Activated naive CD8-positive, alpha-beta T cell (primary cell): Measurements from ENCODE around the gene AKAP6.

Source experiments
- H3K27ac Mint-ChIP-seq: one replicate; pipeline ENCODE4 v1.8.0; 2021; ENCODE audit warnings: mixed read lengths
- H3K27me3 Mint-ChIP-seq: one replicate; pipeline ENCODE4 v1.8.0; 2021; ENCODE audit warnings: mixed read lengths
- H3K36me3 Mint-ChIP-seq: one replicate; pipeline ENCODE4 v1.8.0; 2021; ENCODE audit warnings: mixed read lengths
- H3K4me1 Mint-ChIP-seq: one replicate; pipeline ENCODE4 v1.8.0; 2021; ENCODE audit warnings: low read depth, mixed read lengths
- H3K4me3 Mint-ChIP-seq: one replicate; pipeline ENCODE4 v1.8.0; 2021; ENCODE audit warnings: mild to moderate bottlenecking, mixed read lengths
- H3K9me3 Mint-ChIP-seq: one replicate; pipeline ENCODE4 v1.8.0; 2021; ENCODE audit warnings: low read depth, mixed read lengths

AKAP6 gene

DNA sequence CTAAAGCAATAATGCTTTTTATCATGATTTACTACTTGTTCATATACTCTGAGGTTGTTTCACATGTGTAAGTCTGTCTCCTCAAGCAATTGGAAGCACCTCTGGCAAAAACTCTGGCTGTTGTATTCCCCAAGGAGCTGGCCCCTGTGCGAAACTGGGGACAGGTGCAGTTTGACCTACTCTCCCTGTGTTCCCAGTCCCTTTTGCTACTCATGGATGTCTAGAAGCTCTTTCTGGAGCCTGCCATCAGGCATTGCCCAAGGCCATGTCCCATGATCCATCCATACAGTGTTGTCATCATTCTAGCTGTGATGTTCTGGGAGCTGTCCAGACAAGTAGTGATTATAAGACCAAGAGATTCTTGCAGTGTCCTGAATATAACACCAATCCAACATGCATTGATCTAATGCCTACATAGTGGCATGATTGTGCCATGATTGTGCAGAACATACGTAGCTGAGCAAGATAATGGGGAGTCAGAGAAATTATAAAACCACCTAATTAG, 14.9 kb downstream of the AKAP6 start:
- no peaks in the 10 kb centered on the region for H3K4me1 Mint-ChIP-seq
- H3K27ac Mint-ChIP-seq: no peak overlapping the region
- no peaks in the 10 kb centered on the region for H3K9me3 Mint-ChIP-seq
- H3K36me3 Mint-ChIP-seq: peaks cover 5% of the 10 kb centered on the region
- H3K4me3 Mint-ChIP-seq: no peak overlapping the region
- no peaks in the 10 kb centered on the region for H3K27me3 Mint-ChIP-seq

DNA sequence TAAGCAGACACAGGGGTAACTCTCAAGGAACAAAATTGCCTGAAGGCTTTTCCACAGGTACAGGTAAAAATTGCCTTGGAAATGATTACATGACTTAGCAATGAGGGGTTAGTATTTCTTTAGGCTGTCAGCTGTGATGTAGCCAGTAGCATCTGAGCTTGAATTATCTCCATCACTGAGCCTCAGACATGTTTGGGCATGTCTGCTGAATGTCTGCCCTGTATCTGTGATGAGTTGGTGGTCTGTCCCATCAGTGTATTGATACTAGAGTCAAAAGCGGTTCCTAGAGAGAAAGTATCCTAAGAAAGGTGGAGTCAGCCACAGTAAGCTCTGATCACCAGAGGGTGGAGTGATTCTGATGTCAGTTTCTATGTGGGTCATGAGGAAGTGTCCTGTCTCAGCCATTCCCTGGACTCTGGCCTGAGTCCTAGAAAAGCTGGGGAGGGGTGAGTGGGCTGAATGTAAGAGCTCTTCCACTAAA, 16.3 kb downstream of the AKAP6 start:
- no peak overlapping the region for H3K4me3 Mint-ChIP-seq
- H3K36me3 Mint-ChIP-seq: peaks cover 5% of the 10 kb centered on the region
- H3K4me1 Mint-ChIP-seq: no peaks in the 10 kb centered on the region
- no peak overlapping the region for H3K27ac Mint-ChIP-seq
- no peaks in the 10 kb centered on the region for H3K27me3 Mint-ChIP-seq
- H3K9me3 Mint-ChIP-seq: no peaks in the 10 kb centered on the region

DNA sequence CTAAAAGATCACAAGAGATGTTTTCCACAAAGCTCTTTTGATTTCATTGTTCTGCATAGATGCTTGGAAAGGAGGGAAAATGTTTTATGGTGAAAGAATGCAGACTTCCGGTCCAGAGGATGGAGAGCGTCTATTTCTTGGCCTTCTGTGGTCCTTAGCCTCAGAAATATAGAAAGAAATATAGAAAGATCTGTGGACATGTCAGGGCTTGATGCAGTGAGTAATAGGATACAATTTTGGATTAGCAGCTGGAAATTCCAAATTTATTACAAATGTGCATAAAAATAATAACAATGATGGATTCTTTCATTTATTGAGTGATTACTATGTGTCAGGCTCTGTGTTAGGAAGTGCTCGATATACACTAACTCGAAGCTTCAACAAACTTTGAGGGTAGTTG, 20.2 kb downstream of the AKAP6 start:
- Mint-ChIP-seq H3K36me3 (no peaks in the 10 kb centered on the region), H3K27me3 (no peaks in the 10 kb centered on the region), H3K4me3 (no peak overlapping the region)

DNA sequence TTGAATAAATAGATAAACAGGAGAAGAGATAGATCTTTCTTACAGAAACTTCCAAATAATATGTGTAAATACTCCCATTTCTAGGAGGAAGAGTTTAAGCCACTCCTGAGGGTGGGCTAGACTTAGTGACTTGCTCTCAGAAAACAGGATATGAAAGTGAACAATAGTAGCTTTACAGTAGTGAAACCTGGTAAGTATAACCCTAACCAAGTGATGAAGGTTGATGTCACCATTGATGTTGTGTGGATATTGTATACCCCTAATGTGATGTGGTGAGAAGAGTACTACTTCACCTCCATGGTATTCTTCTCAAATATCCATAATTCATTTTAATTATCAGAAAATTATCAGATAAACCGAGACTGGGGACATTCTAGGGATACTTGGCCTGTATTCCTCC, 20.9 kb downstream of the AKAP6 start:
- Mint-ChIP-seq H3K4me3 (no peak overlapping the region), H3K9me3 (no peaks in the 10 kb centered on the region), H3K4me1 (no peaks in the 10 kb centered on the region), H3K27me3 (no peaks in the 10 kb centered on the region), H3K27ac (no peak overlapping the region), H3K36me3 (no peaks in the 10 kb centered on the region)

More for the DNA sequence above, 20.2 kb downstream of the AKAP6 start:
- no peak overlapping the region for H3K27ac Mint-ChIP-seq
- H3K9me3 Mint-ChIP-seq: no peaks in the 10 kb centered on the region
- no peaks in the 10 kb centered on the region for H3K4me1 Mint-ChIP-seq

DNA sequence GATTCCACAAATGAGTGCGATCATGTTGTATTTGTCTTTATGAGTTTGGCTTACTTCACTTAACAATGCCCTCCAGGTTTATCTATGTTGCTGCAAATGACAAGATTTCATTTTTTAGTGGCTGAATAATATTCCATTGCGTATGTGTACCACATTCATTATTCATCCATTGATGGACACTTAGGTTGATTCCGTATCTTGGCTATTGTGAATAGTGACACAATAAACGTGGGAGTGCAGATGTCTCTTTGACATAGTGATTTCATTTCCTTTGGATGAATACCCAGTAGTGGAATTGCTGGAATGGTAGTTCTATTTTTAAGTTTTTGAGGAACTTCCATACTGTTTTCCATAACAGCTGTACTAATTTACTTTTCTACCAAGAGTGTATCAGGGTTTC, 23.5 kb downstream of the AKAP6 start:
- Mint-ChIP-seq H3K9me3 (no peaks in the 10 kb centered on the region), H3K27me3 (no peaks in the 10 kb centered on the region), H3K36me3 (no peaks in the 10 kb centered on the region), H3K4me1 (no peaks in the 10 kb centered on the region), H3K27ac (no peak overlapping the region), H3K4me3 (no peak overlapping the region)

DNA sequence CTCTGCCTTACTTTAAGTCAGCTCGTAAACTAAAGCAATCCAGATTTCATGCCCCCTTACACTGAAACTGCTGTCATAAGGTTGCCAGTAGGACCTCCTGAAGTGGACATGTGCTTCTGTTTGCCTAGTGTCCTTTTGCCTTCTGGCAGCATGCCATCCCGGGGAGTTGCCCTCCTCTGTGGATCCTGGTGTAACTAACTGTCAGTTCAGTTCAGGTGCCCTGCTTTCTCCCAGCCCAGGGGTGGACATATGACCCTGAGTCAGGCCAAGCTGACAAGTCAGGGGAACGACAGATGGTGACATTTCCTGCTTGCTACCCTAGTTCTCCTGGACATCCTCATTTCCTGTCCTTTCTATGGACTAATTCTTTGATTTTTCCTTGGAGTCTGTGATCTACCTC, 25.6 kb downstream of the AKAP6 start:
- Mint-ChIP-seq H3K36me3 (no peaks in the 10 kb centered on the region), H3K27me3 (no peaks in the 10 kb centered on the region), H3K27ac (no peak overlapping the region), H3K4me3 (no peak overlapping the region), H3K9me3 (no peaks in the 10 kb centered on the region), H3K4me1 (no peaks in the 10 kb centered on the region)

DNA sequence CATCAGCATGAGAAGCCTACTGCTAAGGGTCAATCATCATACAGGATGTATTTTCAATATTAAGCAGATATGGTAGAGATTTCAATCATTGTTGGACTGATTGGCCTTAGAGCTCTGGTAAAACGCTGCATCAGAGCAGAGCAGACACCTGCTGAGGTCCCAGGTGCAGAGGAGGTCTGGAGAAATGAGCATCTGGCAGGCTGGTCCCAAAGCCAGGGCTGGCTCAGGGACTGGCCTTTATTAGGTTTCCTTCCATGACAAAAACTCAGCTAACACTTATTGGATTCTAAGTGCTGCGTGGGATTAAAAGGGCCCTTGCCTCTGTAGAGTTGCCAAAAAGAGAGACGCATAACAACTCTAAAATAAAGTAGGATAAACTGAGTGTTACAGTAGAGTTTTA, 29.7 kb downstream of the AKAP6 start:
- Mint-ChIP-seq H3K9me3 (no peaks in the 10 kb centered on the region), H3K36me3 (no peaks in the 10 kb centered on the region), H3K4me1 (no peaks in the 10 kb centered on the region), H3K4me3 (no peak overlapping the region), H3K27me3 (no peaks in the 10 kb centered on the region), H3K27ac (no peak overlapping the region)

DNA sequence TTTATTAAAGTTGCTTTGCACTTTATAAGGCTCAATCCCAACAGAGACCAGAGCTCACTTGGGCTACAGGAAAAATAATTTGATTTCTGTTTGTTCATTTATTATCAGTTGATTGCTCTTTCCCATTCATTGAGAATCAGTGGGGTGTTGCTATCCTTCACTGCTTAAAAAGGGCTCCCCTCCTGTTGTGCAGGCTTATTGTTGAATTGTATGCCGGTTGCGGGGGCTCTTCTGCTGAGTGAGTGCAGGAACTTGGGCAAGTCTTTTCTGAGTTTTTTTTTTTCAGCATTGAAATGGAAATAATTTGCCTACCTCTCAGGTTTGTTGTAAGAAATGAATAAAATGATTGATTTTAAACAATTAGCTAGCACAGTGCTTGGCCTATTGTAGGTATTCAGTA, 32.6 kb downstream of the AKAP6 start:
- Mint-ChIP-seq H3K4me3 (no peak overlapping the region), H3K9me3 (no peaks in the 10 kb centered on the region), H3K27me3 (no peaks in the 10 kb centered on the region), H3K36me3 (no peaks in the 10 kb centered on the region), H3K27ac (no peak overlapping the region), H3K4me1 (no peaks in the 10 kb centered on the region)

DNA sequence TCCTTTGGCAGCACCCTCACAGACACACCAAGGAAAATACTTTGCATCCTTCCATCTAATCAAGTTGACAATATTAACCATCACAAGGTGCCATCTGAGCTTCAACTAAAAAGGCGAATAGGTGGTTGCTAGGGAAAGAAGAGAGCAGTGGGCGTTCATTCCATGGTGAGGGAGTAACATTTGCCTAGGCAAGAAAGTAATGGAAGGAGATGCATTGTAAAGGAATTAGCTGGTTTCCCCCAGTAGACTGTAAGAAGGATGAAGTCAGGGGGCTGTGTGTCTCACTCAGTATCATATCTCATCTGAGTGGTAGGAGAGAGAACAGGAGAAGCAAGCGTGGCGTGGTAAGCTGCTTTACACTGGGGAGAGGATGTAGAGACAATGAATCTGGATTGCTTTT, 34.7 kb downstream of the AKAP6 start:
- Mint-ChIP-seq H3K36me3 (no peaks in the 10 kb centered on the region), H3K9me3 (no peaks in the 10 kb centered on the region), H3K4me1 (no peaks in the 10 kb centered on the region), H3K4me3 (no peak overlapping the region), H3K27ac (no peak overlapping the region), H3K27me3 (no peaks in the 10 kb centered on the region)

DNA sequence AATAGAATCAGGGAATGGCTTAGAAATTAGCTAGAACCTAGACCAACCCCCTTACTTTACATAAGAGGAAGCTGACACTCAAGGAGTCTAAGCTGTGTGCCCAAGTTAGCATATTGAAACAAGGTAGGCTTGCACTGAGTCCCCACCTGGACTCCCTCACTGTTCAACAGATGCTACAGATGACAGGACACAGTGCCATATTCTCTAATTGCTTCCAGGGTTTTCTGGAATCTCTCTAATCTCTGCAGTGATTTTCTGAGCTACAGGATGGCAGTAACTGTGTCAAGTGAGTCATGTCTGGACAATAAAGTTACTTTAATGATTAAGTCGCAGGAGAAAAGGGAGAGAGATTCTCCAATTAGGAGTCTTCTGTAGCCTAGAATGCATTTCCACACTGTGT, 35.8 kb downstream of the AKAP6 start:
- Mint-ChIP-seq H3K9me3 (no peaks in the 10 kb centered on the region), H3K4me1 (no peaks in the 10 kb centered on the region), H3K27ac (no peak overlapping the region)

DNA sequence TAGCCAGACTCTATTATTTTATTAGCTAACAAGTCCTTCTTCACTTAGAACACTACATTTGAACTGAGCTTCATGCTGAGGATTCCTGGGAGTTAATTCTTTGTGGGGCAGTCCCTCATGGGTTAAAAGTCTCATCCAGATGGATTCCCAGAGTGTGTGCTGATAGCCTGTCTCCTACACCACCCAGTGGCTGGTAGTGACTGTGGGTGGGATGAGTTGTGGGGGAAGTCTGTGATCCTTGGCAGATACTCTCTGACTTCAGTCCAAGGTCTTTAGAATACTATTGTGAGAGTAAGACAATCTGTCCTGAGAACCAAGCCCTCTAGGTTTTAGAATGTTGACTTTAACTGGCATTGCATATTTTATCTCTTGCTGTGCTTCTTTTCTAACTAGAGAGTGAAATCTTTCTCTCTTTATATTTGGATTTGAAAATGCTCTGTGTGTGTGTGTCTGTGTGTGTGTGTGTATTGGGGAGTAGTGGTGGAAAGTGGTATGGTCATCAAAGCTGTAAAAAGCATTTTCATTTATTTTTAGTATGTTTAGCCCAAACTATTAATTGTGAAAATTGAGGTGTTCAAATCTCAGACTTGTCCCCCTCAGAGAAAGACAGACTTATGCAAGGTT, 37.3 kb downstream of the AKAP6 start:
- Mint-ChIP-seq H3K4me3 (no peak overlapping the region), H3K27me3 (no peaks in the 10 kb centered on the region), H3K4me1 (no peaks in the 10 kb centered on the region), H3K9me3 (no peaks in the 10 kb centered on the region), H3K27ac (no peak overlapping the region), H3K36me3 (no peaks in the 10 kb centered on the region)

More for the DNA sequence above, 35.8 kb downstream of the AKAP6 start:
- Mint-ChIP-seq H3K27me3 (no peaks in the 10 kb centered on the region), H3K36me3 (no peaks in the 10 kb centered on the region), H3K4me3 (no peak overlapping the region)

DNA sequence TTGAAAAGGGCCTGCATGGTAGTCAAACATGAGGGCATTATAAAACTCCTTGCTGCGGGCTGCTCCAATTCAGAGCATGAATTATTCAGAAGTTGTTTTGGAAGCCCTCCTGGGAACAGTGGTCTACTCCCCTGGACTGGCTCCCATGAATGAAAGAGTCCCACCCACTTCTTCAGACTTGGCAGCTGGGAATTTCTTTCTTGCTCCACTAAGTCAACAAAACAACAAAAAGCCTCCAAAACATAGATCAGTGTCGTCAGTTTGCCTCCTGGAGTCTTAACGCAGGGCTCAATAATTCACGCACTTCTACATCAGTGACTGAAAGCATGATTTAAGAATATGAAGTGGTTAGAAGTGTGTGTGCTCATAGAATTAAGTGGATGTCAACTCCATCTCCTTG, 37.9 kb downstream of the AKAP6 start:
- H3K4me1 Mint-ChIP-seq: no peaks in the 10 kb centered on the region
- H3K27me3 Mint-ChIP-seq: no peaks in the 10 kb centered on the region
- H3K9me3 Mint-ChIP-seq: no peaks in the 10 kb centered on the region
- H3K4me3 Mint-ChIP-seq: no peak overlapping the region
- no peak overlapping the region for H3K27ac Mint-ChIP-seq
- no peaks in the 10 kb centered on the region for H3K36me3 Mint-ChIP-seq

DNA sequence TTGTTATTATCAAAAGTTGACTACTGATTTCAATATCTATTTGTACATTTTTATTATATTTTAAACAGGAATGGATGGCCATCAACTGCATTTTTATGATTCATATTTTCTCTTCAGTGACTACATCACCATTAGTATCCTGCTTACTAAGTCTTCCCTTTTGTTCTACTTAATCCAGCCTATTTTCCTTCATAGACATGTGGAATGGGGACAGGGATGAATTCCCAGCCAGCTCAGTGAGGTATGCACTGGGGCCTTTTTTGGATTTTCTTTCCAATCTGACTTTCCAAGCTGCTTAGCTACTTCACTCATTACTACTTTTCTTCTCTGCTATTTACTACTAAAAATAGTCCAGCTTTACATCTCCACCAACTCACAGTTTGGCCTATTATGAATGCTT, 38.4 kb downstream of the AKAP6 start:
- no peak overlapping the region for H3K4me3 Mint-ChIP-seq
- no peaks in the 10 kb centered on the region for H3K9me3 Mint-ChIP-seq
- H3K36me3 Mint-ChIP-seq: no peaks in the 10 kb centered on the region

DNA sequence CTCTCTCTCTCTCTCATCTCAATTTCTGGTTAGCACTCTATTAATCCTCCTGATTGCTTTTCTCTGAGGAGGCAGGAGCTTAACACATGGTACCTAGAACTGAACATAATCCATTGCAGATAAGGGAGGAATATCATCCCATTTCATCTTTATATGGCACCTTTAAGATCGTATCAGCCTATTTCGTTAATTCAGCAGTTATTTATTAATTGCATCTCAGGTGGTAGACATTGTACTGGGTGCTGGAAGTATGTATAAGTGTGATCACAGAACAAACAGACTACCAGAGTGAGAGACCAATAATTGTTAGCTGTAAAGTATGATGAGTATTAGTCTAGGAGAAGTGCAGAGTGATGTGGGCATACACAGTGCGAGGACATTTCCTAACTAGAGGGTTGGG, 39.0 kb downstream of the AKAP6 start:
- Mint-ChIP-seq H3K36me3 (no peaks in the 10 kb centered on the region), H3K4me1 (no peaks in the 10 kb centered on the region), H3K27me3 (no peaks in the 10 kb centered on the region), H3K4me3 (no peak overlapping the region), H3K27ac (no peak overlapping the region), H3K9me3 (no peaks in the 10 kb centered on the region)

More for the DNA sequence above, 38.4 kb downstream of the AKAP6 start:
- Mint-ChIP-seq H3K4me1 (no peaks in the 10 kb centered on the region), H3K27ac (no peak overlapping the region), H3K27me3 (no peaks in the 10 kb centered on the region)

DNA sequence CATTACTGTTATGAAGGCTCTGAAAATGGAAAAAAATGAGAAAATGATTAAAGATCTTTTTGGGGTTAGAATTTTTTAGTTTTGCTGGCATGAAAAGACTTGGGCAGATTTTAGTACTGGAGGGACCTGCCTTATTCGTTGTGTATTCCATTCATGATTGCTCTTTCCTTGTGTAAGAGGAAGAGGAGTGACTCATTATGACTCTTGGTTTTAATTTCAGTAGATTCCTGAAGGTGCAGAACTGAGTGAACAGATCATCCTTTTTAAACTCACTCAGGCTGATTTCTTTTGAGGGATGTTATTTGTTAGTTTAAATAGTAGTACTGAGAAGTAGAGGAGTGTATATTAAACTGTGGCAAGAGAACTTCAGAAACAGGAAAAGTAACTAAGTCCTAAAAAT, 41.6 kb downstream of the AKAP6 start:
- H3K9me3 Mint-ChIP-seq: no peaks in the 10 kb centered on the region
- no peaks in the 10 kb centered on the region for H3K4me1 Mint-ChIP-seq
- no peaks in the 10 kb centered on the region for H3K27me3 Mint-ChIP-seq
- no peaks in the 10 kb centered on the region for H3K36me3 Mint-ChIP-seq
- no peak overlapping the region for H3K4me3 Mint-ChIP-seq
- no peak overlapping the region for H3K27ac Mint-ChIP-seq

DNA sequence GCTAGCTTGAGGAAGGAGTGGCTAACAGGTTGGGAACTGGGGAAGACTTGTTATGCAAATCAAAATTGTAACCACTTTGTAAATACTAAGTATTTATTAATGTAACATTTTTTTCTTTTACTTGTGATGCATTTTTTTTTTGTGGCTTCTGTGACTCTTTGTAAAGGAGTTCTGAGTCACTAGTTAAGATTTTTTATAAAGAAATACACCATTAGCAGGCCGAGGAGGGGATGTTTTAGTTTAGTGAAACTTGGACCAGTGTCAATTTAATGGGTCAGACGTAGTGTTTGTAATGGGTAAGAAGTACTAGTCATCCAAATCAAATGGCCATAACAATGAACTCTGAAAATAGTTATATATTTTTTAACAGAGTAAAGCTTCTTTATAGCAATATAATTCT, 43.1 kb downstream of the AKAP6 start:
- Mint-ChIP-seq H3K36me3 (no peaks in the 10 kb centered on the region), H3K27me3 (no peaks in the 10 kb centered on the region), H3K9me3 (no peaks in the 10 kb centered on the region), H3K27ac (no peak overlapping the region), H3K4me1 (no peaks in the 10 kb centered on the region), H3K4me3 (no peak overlapping the region)
